GM10248 (cell line): ENCODE results near the gene PRSS37.
"Not testable (repeated sequence)": the region's sequence is repeated elsewhere in the genome, so short reads cannot be mapped to it uniquely, and the experiment has no call there.

ENCODE experiments used
- CTCF ChIA-PET: fragments of 300-600 bp; sonication (Branson Sonifier 250); formaldehyde crosslinking; extraction: SDS; loops from one replicate; lab custom pipeline; 2021; ENCODE audit warnings: antibody characterized with exemption; lab: Yijun Ruan, JAX
- POLR2A ChIA-PET: fragments of 350-650 bp; sonication (Branson Sonifier 250); formaldehyde crosslinking; extraction: SDS; loops from one replicate; lab custom pipeline; 2020; ENCODE audit warnings: antibody characterized with exemption; lab: Yijun Ruan, JAX
- DNase-seq: peaks from one replicate; pipeline ENCODE4 v3.0.0; 2012; ENCODE audit errors: extremely low spot score
- CTCF ChIP-seq: IDR thresholded peaks from 2 replicates; pipeline ENCODE4 v1.5.1; 2012; ENCODE audit warnings: mild to moderate bottlenecking, low read depth; ENCODE audit errors: extremely low read depth, missing control alignments, control extremely low read depth

Gene PRSS37

GRCh38 chr7:141837683-141838082, 3.6 kb downstream of the PRSS37 start:
- DNase-seq = no peak
- TF ChIP-seq CTCF = no peak
- POLR2A ChIA-PET = no interaction called here
- CTCF ChIA-PET = interaction anchor here (1.2 kb wide), 1 partner anchor 9 kb away, joined by 3 read pairs; no protein-coding TSS in a partner anchor

GRCh38 chr7:141822432-141822831, 18.9 kb downstream of the PRSS37 start:
- DNase-seq, CTCF ChIA-PET, POLR2A ChIA-PET: not testable (repeated sequence)

GRCh38 chr7:141820067-141820466, 21.2 kb downstream of the PRSS37 start:
- ChIA-PET POLR2A (no interaction called here), CTCF (no interaction called here)
- TF ChIP-seq CTCF = no peak
- no peak for DNase-seq

GRCh38 chr7:141792526-141792925, 48.8 kb downstream of the PRSS37 start:
- no peak for DNase-seq
- ChIA-PET CTCF (no interaction called here), POLR2A (no interaction called here)
- no peak for TF ChIP-seq CTCF

- no peak for TF ChIP-seq CTCF
- DNase-seq = no peak
- ChIA-PET CTCF (interaction anchor here (1.2 to 2.7 kb wide), 2 partner anchors 136 to 140 kb away, joined by 3 to 7 read pairs; no protein-coding TSS in a partner anchor), POLR2A (interaction anchor here (0.6 kb wide), 1 partner anchor 89 kb away, joined by 3 read pairs; no protein-coding TSS in a partner anchor)
Measured at GRCh38 chr7:141789917-141790316, 51.4 kb downstream of the PRSS37 start, which contains the start of gene TAS2R5. TSS of gene TAS2R5 (plus strand) at chr7:141790217. CDS start at chr7:141790362, 145 bp downstream.

- DNase-seq = no peak
- ChIA-PET CTCF (interaction anchor here (1.2 to 1.5 kb wide), 3 partner anchors 8 to 1270 kb away, joined by 3 read pairs; partner anchors contain the start of gene SSBP1), POLR2A (no interaction called here)
- TF ChIP-seq CTCF = no peak
Measured at GRCh38 chr7:141788296-141788695, 53.0 kb downstream of the PRSS37 start.
